IgD-negative memory B cell (primary cell): ENCODE measurements around the gene EOMES. TPM values are rescaled to one million over a fixed set of nuclear protein-coding genes. Genes with fewer than 3 reads are reported as not detected.

ENCODE experiments used
- H3K27ac Mint-ChIP-seq, 3 donors: one replicate each; pipeline ENCODE4 v1.8.0; 2020 to 2022; ENCODE audit warnings: mild to moderate bottlenecking in 3 of 3, mixed read lengths in 3 of 3, moderate library complexity in 1 of 3
- H3K27me3 Mint-ChIP-seq: one replicate; pipeline ENCODE4 v1.8.0; 2021; ENCODE audit warnings: mixed read lengths
- H3K36me3 Mint-ChIP-seq: one replicate; pipeline ENCODE4 v1.8.0; 2020; ENCODE audit warnings: mild to moderate bottlenecking, mixed read lengths
- H3K4me1 Mint-ChIP-seq, 3 donors: one replicate each; pipeline ENCODE4 v1.8.0; 2020 to 2022; ENCODE audit warnings: mixed read lengths in 3 of 3, mild to moderate bottlenecking in 1 of 3
- H3K4me3 Mint-ChIP-seq, 4 donors: one replicate each; pipeline ENCODE4 v1.8.0; 2020 to 2022; ENCODE audit warnings: mild to moderate bottlenecking in 4 of 4, mixed read lengths in 4 of 4, moderate library complexity in 3 of 4
- H3K9me3 Mint-ChIP-seq, 3 donors: one replicate each; pipeline ENCODE4 v1.8.0; 2020 to 2021; ENCODE audit warnings: mixed read lengths in 3 of 3, mild to moderate bottlenecking in 1 of 3
- polyA plus RNA-seq: library from polyadenylated mRNA; unstranded; fragments of 300-500 nt; fragmentation: Illumina TruSeq; gene quantifications from one replicate; pipeline ENCODE4 v1.2.3, GENCODE V29; 2021

EOMES gene
- polyA plus RNA-seq, 1 donor from 2014 or later: 1.1 TPM

- H3K9me3 Mint-ChIP-seq: peaks cover 0 to 3% (median 0%) of the 10 kb centered on the region in 3 donors
- peaks cover 75% of the 10 kb centered on the region for H3K27me3 Mint-ChIP-seq
- H3K36me3 Mint-ChIP-seq: no peaks in the 10 kb centered on the region
- peak overlapping the region; percentile 27 to 87 (median 50) for H3K4me3 Mint-ChIP-seq
- H3K4me1 Mint-ChIP-seq: peaks cover 13 to 19% (median 18%) of the 10 kb centered on the region in 3 donors
- H3K27ac Mint-ChIP-seq: peak overlapping the region in 1 of 3 donors; percentile 9
Measured at GRCh38 chr3:27728195-27729087, 6.3 kb upstream of the EOMES start.

DNA sequence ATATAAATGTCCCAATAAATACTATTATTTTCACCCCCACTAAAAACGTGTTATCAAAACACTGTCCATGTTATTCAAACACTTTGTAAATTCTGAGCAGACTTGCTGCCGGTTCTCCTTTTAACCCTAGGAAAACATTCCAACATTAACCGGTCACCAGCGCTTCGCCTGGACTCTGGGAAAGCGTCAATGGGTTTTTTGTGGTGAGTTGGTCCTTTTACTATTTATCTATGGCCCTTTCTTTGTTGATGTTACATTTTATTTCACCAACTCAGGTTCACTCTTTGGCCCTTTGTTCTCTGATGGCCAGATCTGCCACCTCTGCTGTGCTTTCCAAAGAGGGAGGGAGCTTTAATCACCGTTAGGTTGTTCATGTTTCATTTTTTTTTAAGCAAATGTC is 4.1 kb upstream of the EOMES start:
- peaks cover 0 to 7% (median 0%) of the 10 kb centered on the region in 3 donors for H3K9me3 Mint-ChIP-seq
- peak overlapping the region in 1 of 3 donors; percentile 22 for H3K27ac Mint-ChIP-seq
- no peaks in the 10 kb centered on the region for H3K36me3 Mint-ChIP-seq
- peak overlapping the region in 1 of 4 donors; percentile 8 for H3K4me3 Mint-ChIP-seq
- H3K4me1 Mint-ChIP-seq: peaks cover 21 to 28% (median 22%) of the 10 kb centered on the region in 3 donors
- peaks cover 76% of the 10 kb centered on the region for H3K27me3 Mint-ChIP-seq

DNA sequence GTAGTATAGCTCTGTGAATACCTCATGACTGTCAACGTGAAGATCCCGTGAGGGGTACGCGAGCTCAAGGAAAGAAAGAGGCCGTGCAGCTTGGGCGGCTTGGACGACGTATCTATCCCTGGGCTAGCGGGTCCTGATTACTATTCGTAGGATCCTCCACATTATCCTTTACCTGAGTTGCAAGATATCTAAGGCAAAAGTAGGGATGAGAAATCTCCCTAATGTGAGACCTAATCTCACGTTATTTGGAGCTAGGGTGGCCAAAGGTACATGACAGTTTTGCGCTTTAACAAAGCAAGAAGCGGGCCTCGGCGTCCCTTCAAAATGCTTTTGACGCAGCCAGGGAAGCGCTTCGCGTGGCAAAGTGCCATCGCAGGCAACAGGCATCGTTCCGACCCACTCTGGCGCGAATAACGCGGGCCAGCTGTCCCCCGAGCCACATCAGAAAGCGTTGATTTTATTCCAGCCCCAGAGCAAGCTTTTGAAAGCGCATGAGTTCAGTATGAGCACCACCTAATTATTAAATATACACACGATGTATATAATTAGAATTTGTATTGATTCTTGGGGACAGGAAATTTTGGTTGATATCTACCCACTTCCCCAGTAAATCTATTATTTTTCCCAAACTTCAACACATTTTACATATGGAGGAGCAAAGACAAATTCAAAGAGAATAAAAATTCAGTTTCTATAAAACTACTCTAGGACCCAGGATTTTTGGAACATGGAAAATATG is 2.5 kb upstream of the EOMES start:
- peaks cover 0 to 4% (median 0%) of the 10 kb centered on the region in 3 donors for H3K9me3 Mint-ChIP-seq
- peak overlapping the region in 1 of 3 donors; percentile 64 for H3K27ac Mint-ChIP-seq
- peaks cover 77% of the 10 kb centered on the region for H3K27me3 Mint-ChIP-seq
- H3K4me1 Mint-ChIP-seq: peaks cover 24 to 28% (median 24%) of the 10 kb centered on the region in 3 donors
- H3K36me3 Mint-ChIP-seq: no peaks in the 10 kb centered on the region
- peak overlapping the region in 2 of 4 donors; percentile 47 to 92 for H3K4me3 Mint-ChIP-seq

- Mint-ChIP-seq H3K9me3 (peaks cover 0 to 4% (median 0%) of the 10 kb centered on the region in 3 donors), H3K27ac (peak overlapping the region; percentile 64 to 89 (median 64)), H3K27me3 (peaks cover 76% of the 10 kb centered on the region), H3K36me3 (no peaks in the 10 kb centered on the region), H3K4me3 (peak overlapping the region; percentile 34 to 92 (median 52)), H3K4me1 (peaks cover 23 to 27% (median 24%) of the 10 kb centered on the region in 3 donors)
Measured at GRCh38 chr3:27723815-27724458, 1.8 kb upstream of the EOMES start.

GRCh38 chr3:27723456-27723814 is 1.3 kb upstream of the EOMES start:
- Mint-ChIP-seq H3K27me3 (peaks cover 72% of the 10 kb centered on the region), H3K4me3 (peak overlapping the region; percentile 56 to 92 (median 80)), H3K27ac (peak overlapping the region; percentile 64 to 89 (median 64)), H3K4me1 (peaks cover 18 to 22% (median 20%) of the 10 kb centered on the region in 3 donors), H3K36me3 (no peaks in the 10 kb centered on the region), H3K9me3 (peaks cover 0 to 4% (median 0%) of the 10 kb centered on the region in 3 donors)

DNA sequence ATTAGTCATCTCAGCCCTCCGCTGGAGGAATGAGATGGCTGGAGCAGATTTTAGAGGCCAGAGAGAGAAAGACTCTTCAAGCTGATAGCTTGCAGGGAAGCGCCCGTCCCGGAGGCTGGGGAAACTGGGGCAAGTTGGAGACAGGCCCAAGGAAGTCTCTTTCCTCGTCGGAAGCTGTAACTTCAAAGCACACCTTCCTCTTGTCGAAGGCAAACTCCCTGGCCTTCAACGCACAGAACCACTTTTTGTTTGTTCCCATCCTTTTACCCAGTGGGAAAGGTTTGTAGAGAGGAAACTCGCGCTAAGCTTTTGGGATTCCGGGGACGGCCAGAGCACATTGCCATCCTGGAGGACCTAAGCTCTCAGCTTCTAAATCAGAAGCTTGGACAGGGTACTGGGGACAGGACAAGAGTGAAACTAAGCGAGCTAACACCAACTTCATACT is 900 bp upstream of the EOMES start:
- H3K4me3 Mint-ChIP-seq: peak overlapping the region; percentile 82 to 92 (median 90)
- H3K36me3 Mint-ChIP-seq: no peaks in the 10 kb centered on the region
- H3K27ac Mint-ChIP-seq: peak overlapping the region; percentile 50 to 89 (median 64)
- H3K27me3 Mint-ChIP-seq: peaks cover 69% of the 10 kb centered on the region
- peaks cover 14 to 18% (median 17%) of the 10 kb centered on the region in 3 donors for H3K4me1 Mint-ChIP-seq
- peaks cover 0 to 4% (median 0%) of the 10 kb centered on the region in 3 donors for H3K9me3 Mint-ChIP-seq

DNA sequence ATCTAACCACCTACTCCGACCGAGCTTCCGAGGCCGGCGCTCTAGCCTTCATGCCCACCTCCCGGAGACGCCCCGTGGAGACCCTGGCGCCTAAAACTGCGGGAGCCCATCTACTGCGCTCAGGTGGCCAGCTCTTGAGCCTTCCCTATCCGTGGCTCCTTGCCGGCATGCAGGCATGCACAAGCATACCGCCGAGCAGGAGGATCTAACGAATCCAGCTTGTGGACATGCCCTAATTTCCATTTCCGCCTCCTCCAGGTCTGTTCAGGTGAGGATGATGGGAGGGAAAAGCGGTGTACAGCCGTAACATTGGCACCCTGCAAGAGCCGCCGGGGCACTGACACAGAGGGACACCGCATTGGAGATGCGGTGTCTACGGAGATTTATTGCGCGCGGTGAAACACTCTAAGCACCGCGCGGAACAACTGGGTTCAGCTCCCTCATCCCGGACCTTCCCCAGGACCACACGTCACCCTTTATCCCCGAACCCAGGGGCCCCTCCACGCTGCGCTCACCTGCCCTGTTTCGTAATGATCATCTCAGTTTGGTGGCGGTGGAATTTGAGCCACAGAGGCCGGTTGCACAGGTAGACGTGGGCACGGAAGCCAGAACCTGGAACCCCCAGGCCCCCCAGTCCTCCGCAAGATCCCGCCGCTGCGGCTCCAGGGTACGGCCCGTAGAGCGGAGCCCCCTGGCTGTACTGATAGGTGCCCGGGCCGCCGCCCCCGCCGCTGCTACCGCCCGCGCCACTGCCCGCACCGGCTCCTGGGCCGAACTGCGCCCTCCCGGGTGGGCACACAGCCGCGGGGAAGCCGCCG is 1.0 kb downstream of the EOMES start:
- peak overlapping the region; percentile 37 to 89 (median 70) for H3K4me3 Mint-ChIP-seq
- no peaks in the 10 kb centered on the region for H3K36me3 Mint-ChIP-seq
- peaks cover 13 to 20% (median 16%) of the 10 kb centered on the region in 3 donors for H3K4me1 Mint-ChIP-seq
- H3K9me3 Mint-ChIP-seq: peaks cover 0 to 7% (median 0%) of the 10 kb centered on the region in 3 donors
- H3K27me3 Mint-ChIP-seq: peaks cover 62% of the 10 kb centered on the region
- peak overlapping the region in 1 of 3 donors; percentile 75 for H3K27ac Mint-ChIP-seq

DNA sequence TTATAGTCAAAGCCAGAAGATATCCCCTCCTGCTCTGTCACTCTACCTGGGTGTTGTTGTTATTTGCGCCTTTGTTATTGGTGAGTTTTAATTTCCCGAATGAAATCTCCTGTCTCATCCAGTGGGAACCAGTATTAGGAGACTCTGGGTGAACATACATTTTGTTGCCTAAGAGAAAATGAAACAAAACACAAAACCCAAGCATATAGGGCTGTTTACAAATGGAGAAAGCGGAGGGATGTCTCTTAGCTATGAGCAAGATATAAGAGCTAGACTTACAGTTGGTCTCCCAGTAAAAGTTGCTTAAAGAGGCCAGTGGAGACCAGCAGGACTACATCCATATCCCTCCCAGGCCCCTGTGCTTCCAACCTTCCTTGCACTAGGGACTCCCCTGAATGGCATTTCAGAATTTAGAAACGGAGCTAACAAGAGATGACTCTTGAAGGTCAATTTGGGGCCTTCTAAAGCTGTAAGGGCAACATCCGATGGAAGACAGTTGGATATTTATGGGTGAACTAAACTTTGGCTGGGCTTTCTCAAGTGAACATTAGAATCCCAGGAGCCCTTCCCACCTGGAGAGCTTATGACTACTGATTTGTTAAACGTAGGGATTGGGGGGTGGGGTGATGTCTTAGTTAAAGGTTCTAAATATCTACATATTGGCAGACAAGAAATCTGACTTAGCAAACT is 2.7 kb downstream of the EOMES start:
- H3K4me1 Mint-ChIP-seq: peaks cover 18 to 25% (median 18%) of the 10 kb centered on the region in 3 donors
- H3K9me3 Mint-ChIP-seq: peaks cover 0 to 7% (median 0%) of the 10 kb centered on the region in 3 donors
- H3K4me3 Mint-ChIP-seq: peak overlapping the region in 2 of 4 donors; percentile 37 to 90
- H3K27ac Mint-ChIP-seq: peak overlapping the region in 2 of 3 donors; percentile 44 to 81
- peaks cover 61% of the 10 kb centered on the region for H3K27me3 Mint-ChIP-seq
- H3K36me3 Mint-ChIP-seq: no peaks in the 10 kb centered on the region

GRCh38 chr3:27718459-27718858 is 3.7 kb downstream of the EOMES start:
- peaks cover 62% of the 10 kb centered on the region for H3K27me3 Mint-ChIP-seq
- peaks cover 22 to 32% (median 26%) of the 10 kb centered on the region in 3 donors for H3K4me1 Mint-ChIP-seq
- peak overlapping the region in 2 of 3 donors; percentile 44 to 55 for H3K27ac Mint-ChIP-seq
- H3K36me3 Mint-ChIP-seq: no peaks in the 10 kb centered on the region
- H3K4me3 Mint-ChIP-seq: peak overlapping the region in 1 of 4 donors; percentile 37
- H3K9me3 Mint-ChIP-seq: peaks cover 0 to 7% (median 0%) of the 10 kb centered on the region in 3 donors

DNA sequence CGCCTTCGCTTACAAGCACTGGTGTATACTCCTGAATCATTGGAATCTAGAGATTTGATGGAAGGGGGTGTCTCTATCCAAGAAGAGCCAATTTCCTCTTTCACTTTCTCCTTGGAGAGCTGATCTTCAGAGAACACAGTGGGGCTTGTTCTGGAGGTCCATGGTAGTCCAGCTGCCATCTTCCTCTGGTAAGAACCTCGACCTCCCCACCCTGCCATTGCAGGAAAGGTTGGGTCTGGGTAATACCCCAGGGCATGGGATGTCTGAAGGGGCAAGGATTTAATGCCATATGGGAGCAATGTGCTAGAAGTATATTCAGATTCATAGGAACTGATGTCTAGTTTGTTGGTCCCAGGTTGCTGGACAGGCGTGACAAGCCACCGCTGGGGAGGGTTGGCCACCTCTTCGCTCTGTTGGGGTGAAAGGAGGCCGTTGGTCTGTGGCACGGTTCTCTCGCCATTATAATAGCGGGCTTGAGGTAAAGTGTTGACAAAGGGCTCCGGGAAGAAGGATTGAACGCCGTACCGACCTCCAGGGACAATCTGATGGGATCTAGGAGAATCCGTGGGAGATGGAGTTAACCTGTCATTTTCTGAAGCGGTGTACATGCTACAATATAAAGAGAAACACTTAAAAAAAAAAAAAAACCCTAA is 4.8 kb downstream of the EOMES start:
- Mint-ChIP-seq H3K4me1 (peaks cover 20 to 29% (median 27%) of the 10 kb centered on the region in 3 donors), H3K36me3 (no peaks in the 10 kb centered on the region), H3K9me3 (peaks cover 0 to 4% (median 0%) of the 10 kb centered on the region in 3 donors), H3K4me3 (peak overlapping the region in 2 of 4 donors; percentile 4 to 74), H3K27me3 (peaks cover 62% of the 10 kb centered on the region), H3K27ac (no peak overlapping the region)

GRCh38 chr3:27716309-27716708 is 5.8 kb downstream of the EOMES start:
- peaks cover 0 to 8% (median 0%) of the 10 kb centered on the region in 3 donors for H3K9me3 Mint-ChIP-seq
- H3K4me3 Mint-ChIP-seq: peak overlapping the region in 1 of 4 donors; percentile 51
- peak overlapping the region in 2 of 3 donors; percentile 14 to 36 for H3K27ac Mint-ChIP-seq
- peaks cover 24 to 30% (median 26%) of the 10 kb centered on the region in 3 donors for H3K4me1 Mint-ChIP-seq
- H3K27me3 Mint-ChIP-seq: peaks cover 65% of the 10 kb centered on the region
- H3K36me3 Mint-ChIP-seq: no peaks in the 10 kb centered on the region

DNA sequence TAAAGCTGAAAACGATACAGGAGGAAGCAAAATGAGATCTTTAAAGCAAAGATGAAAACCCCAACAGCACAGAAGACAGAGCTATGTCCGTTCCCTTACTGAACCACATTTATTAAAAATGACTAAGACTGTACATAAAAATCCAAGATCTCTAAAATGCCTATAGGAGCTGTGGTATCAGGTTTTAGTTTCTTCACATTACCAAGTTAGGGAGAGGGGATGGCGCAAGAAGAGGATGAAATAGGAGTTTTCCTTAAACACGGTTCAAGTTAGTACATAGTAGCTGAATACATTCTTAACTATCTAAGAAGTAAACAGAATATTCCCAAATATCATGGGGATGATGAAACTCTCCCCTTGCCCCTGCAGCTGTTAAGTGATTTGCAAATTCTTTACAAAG is 6.3 kb downstream of the EOMES start:
- no peaks in the 10 kb centered on the region for H3K36me3 Mint-ChIP-seq
- H3K4me3 Mint-ChIP-seq: peak overlapping the region in 2 of 4 donors; percentile 2 to 51
- peak overlapping the region in 2 of 3 donors; percentile 14 to 36 for H3K27ac Mint-ChIP-seq
- peaks cover 21 to 26% (median 23%) of the 10 kb centered on the region in 3 donors for H3K4me1 Mint-ChIP-seq
- peaks cover 0 to 8% (median 0%) of the 10 kb centered on the region in 3 donors for H3K9me3 Mint-ChIP-seq
- H3K27me3 Mint-ChIP-seq: peaks cover 62% of the 10 kb centered on the region

GRCh38 chr3:27715454-27715806 is 6.7 kb downstream of the EOMES start:
- Mint-ChIP-seq H3K27me3 (peaks cover 60% of the 10 kb centered on the region), H3K4me3 (peak overlapping the region in 2 of 4 donors; percentile 2 to 94), H3K9me3 (peaks cover 0 to 8% (median 0%) of the 10 kb centered on the region in 3 donors), H3K27ac (peak overlapping the region in 2 of 3 donors; percentile 24 to 65), H3K4me1 (peaks cover 18 to 23% (median 22%) of the 10 kb centered on the region in 3 donors), H3K36me3 (no peaks in the 10 kb centered on the region)
